ENCODE measurements around the gene ERMP1. TPM values are rescaled to one million over a fixed set of nuclear protein-coding genes. Genes with fewer than 3 reads are reported as not detected.
"Not testable (repeated sequence)": the region's sequence is repeated elsewhere in the genome, so short reads cannot be mapped to it uniquely, and the experiment has no call there.

Gene ERMP1, protein sequence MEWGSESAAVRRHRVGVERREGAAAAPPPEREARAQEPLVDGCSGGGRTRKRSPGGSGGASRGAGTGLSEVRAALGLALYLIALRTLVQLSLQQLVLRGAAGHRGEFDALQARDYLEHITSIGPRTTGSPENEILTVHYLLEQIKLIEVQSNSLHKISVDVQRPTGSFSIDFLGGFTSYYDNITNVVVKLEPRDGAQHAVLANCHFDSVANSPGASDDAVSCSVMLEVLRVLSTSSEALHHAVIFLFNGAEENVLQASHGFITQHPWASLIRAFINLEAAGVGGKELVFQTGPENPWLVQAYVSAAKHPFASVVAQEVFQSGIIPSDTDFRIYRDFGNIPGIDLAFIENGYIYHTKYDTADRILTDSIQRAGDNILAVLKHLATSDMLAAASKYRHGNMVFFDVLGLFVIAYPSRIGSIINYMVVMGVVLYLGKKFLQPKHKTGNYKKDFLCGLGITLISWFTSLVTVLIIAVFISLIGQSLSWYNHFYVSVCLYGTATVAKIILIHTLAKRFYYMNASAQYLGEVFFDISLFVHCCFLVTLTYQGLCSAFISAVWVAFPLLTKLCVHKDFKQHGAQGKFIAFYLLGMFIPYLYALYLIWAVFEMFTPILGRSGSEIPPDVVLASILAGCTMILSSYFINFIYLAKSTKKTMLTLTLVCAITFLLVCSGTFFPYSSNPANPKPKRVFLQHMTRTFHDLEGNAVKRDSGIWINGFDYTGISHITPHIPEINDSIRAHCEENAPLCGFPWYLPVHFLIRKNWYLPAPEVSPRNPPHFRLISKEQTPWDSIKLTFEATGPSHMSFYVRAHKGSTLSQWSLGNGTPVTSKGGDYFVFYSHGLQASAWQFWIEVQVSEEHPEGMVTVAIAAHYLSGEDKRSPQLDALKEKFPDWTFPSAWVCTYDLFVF
- 10 to 100 TPM; 14.7 to 15.9 TPM for total RNA-seq

DNA sequence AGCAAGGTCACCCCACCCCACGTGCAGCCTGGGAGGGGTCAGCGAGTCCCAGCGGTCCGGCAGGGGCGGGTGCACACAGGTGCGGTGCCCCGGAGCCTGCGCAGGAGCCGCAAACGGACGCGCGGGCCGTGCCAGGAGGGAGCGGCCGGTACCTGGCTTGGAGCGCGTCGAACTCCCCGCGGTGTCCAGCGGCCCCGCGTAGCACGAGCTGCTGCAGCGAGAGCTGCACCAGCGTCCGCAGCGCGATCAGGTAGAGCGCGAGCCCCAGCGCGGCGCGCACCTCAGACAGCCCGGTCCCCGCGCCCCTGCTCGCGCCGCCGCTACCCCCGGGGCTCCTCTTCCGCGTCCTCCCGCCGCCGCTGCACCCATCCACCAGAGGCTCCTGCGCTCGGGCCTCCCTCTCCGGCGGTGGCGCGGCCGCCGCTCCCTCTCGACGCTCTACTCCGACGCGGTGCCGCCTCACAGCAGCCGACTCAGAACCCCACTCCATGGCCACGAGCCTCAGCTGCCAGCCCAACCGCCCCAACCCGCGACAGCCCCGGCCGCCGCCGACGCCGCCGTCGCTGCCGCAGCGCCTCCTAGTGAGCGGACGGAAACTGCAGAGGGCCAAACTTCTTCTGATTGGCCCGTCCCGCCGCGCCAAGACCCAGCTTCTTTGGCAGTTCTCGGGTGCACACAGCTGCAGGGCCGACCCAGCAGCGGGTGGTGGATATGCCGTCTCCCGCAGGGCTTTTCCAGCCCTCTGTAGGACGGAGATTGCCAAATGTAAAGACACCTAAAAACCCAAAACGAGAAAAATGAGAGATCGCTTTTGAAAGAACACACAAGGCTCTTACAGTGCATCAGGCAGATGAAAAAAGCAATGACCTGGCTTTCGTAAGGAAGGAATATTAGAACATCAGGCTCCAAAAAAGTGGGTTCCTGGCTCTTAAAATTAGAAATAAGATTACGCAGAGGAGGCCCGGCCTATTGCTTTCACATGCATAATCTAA lies at the start of gene ERMP1:
Gene ERMP1, minus strand, starts transcription at position 580 of the 992 bp plus-strand sequence. Its CDS starts 90 bp downstream, at position 490.
- TF ChIP-seq, protein P1, sequence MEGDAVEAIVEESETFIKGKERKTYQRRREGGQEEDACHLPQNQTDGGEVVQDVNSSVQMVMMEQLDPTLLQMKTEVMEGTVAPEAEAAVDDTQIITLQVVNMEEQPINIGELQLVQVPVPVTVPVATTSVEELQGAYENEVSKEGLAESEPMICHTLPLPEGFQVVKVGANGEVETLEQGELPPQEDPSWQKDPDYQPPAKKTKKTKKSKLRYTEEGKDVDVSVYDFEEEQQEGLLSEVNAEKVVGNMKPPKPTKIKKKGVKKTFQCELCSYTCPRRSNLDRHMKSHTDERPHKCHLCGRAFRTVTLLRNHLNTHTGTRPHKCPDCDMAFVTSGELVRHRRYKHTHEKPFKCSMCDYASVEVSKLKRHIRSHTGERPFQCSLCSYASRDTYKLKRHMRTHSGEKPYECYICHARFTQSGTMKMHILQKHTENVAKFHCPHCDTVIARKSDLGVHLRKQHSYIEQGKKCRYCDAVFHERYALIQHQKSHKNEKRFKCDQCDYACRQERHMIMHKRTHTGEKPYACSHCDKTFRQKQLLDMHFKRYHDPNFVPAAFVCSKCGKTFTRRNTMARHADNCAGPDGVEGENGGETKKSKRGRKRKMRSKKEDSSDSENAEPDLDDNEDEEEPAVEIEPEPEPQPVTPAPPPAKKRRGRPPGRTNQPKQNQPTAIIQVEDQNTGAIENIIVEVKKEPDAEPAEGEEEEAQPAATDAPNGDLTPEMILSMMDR (IDR thresholded peaks at IDR 0.05), result peak; percentile 88
- intact Hi-C loops (cut with micrococcal nuclease), result no loop called here
- ChIA-PET POLR2A (interaction anchor here (0.8 to 2.1 kb wide), 14 partner anchors 9 to 205 kb away, joined by 3 to 11 read pairs (median 5); partner anchors contain the start of genes RANBP6 and RIC1), CTCF (interaction anchor here (0.6 to 8.3 kb wide), 40 partner anchors 7 to 581 kb away, joined by 3 to 124 read pairs (median 4); partner anchors contain the start of genes RANBP6 and RIC1)
- Mint-ChIP-seq H3K4me3 (peak within 1 kb of the TSS; percentile 92), H3K27me3 (no peaks in the 10 kb centered on the region), H3K27ac (peak within 1 kb of the TSS; percentile 87), H3K4me1 (ENCODE audit: low read depth) (peaks cover 46% of the 10 kb centered on the region), H3K36me3 (ENCODE audit: low read depth) (peaks cover 7% of the 10 kb centered on the region), H3K9me3 (no peaks in the 10 kb centered on the region)
- DNase-seq (peak; percentile 90), ATAC-seq (peak; percentile 89)

DNA sequence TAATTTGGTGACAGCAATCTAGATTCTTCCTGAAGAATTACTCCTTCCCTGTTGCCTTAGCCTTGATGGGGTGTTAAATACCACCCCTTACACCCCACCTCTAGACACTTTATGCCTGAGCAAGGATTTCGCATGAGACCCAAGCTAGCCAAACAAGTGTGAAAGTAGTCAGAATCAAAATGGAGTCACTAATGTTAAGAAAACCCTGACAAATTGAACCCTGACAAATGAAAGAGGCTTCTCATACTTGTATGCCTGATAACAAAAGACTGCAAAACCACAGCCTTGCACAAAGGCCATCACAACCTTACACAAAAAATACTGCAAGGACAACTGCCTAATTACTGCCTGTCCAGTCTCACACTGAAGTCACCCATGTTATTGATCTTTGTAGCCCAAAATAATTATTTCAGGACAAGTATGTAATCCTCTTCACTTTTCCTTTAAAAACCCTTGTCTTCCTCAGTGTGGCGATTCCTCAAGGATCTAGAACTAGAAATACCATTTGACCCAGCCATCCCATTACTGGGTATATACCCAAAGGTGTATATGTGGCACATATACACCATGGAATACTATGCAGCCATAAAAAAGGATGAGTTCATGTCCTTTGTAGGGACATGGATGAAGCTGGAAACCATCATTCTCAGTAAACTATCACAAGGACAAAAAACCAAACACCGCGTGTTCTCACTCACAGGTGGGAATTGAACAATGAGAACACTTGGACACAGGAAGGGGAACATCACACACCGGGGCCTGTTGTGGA lies 49.5 kb upstream of the ERMP1 start:
- H3K27ac Mint-ChIP-seq; H3K4me1 Mint-ChIP-seq (ENCODE audit: low read depth); POLR2A ChIA-PET; H3K36me3 Mint-ChIP-seq (ENCODE audit: low read depth); H3K4me3 Mint-ChIP-seq; H3K27me3 Mint-ChIP-seq; intact Hi-C loops (cut with micrococcal nuclease); ATAC-seq; CTCF ChIA-PET; H3K9me3 Mint-ChIP-seq; DNase-seq: not testable (repeated sequence)

DNA sequence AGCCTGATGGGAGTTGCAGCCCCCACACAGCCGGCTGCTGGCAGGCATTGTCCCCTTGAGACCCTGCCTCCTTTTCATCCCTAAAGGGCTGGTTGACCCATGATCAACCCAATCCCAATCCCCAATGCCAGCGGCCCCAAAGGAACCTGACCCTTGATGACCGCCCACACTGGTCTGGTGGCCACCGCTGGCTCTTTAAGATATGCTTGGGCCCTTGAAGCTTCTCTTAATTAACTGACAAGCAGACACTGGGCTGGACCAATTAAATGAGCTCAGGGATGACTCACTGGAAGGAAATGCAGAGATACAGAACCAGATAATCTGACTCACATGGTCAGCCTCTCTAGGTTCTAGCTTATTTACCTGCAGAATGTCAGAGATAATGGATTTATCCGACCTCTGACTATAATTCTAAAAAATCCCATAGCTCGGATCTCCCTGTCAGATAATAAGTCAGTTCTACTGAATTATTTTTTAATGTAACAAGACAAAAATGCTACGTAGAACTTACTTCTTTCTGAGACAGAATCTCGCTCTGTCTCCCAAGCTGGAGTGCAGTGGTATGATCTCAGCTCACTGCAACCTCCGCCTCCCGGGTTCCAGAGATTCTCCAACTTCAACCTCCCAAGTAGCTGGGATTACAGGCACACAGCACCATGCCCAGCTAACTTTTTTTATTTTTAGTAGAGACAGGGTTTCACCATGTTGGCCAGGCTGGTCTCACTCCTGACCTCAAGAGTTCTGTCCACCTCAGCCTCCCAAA lies 46.7 kb upstream of the ERMP1 start:
- H3K36me3 Mint-ChIP-seq (ENCODE audit: low read depth), result no peaks in the 10 kb centered on the region
- ATAC-seq, result peak; percentile 77
- H3K9me3 Mint-ChIP-seq, result no peaks in the 10 kb centered on the region
- no peaks in the 10 kb centered on the region for H3K4me1 Mint-ChIP-seq (ENCODE audit: low read depth)
- H3K4me3 Mint-ChIP-seq, result no peak overlapping the region
- no peaks in the 10 kb centered on the region for H3K27me3 Mint-ChIP-seq
- no peak overlapping the region for H3K27ac Mint-ChIP-seq
- POLR2A ChIA-PET, result interaction anchor here (0.7 to 2.0 kb wide), 2 partner anchors 10 to 35 kb away, joined by 3 to 4 read pairs; no protein-coding TSS in a partner anchor
- TF ChIP-seq, protein P1 (IDR thresholded peaks at IDR 0.05), result no peak
- intact Hi-C loops (cut with micrococcal nuclease), result no loop called here
- DNase-seq, result no peak
- CTCF ChIA-PET, result interaction anchor here (0.7 to 2.6 kb wide), 4 partner anchors 10 to 175 kb away, joined by 3 to 8 read pairs (median 3); no protein-coding TSS in a partner anchor

DNA sequence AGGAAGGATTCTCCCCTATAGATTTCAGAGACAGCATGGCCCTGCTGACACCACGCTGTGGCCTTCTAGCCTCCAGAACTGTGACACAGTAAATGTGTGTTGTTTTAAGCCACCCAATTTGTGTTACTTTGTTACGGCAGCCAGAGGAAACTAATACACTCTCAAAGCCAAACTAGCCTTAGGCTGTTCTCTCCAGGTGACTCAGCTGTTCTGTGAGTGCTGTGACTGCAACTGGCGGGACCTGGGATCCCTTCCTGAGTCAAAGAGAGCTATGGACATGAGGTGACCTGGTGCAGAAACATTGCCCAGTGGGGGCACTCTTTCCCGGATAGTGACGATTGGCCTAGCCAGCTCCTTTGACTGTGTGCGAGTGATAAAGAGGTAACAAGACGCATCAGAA lies 43.8 kb upstream of the ERMP1 start:
- DNase-seq (no peak), ATAC-seq (no peak)
- Mint-ChIP-seq H3K27ac (no peak overlapping the region), H3K9me3 (no peaks in the 10 kb centered on the region), H3K4me1 (ENCODE audit: low read depth) (peaks cover 8% of the 10 kb centered on the region), H3K4me3 (no peak overlapping the region), H3K27me3 (no peaks in the 10 kb centered on the region), H3K36me3 (ENCODE audit: low read depth) (no peaks in the 10 kb centered on the region)
- intact Hi-C loops (cut with micrococcal nuclease), result no loop called here
- POLR2A ChIA-PET, result no interaction called here
- TF ChIP-seq, protein P1 (IDR thresholded peaks at IDR 0.05), result no peak
- CTCF ChIA-PET, result interaction anchor here (1.4 to 1.6 kb wide), 3 partner anchors 9 to 19 kb away, joined by 4 to 5 read pairs (median 4); no protein-coding TSS in a partner anchor
